Astrocyte (in vitro differentiated cells and primary cell): ENCODE data around the gene CSF1. TPM values are rescaled to one million over a fixed set of nuclear protein-coding genes. Genes with fewer than 3 reads are reported as not detected.

Experiments used
- DNase-seq: peaks from one replicate; pipeline ENCODE4 v3.0.0-alpha.2; 2010; ENCODE audit warnings: low read depth
- FAIRE-seq: peaks from 2 replicates; lab custom pipeline; 2011; peaks lifted over from hg19 to GRCh38; lab: Jason Lieb, UNC
- H2AFZ ChIP-seq: 2 replicates; pipeline ENCODE4 v1.6.0; 2012; ENCODE audit warnings: low read depth, low read length, inconsistent platforms
- H3K27ac ChIP-seq: 2 replicates; pipeline ENCODE4 v1.5.1; 2011; ENCODE audit warnings: low read depth, low read length, inconsistent platforms
- H3K27me3 ChIP-seq: 2 replicates; pipeline ENCODE4 v1.6.0; 2011; ENCODE audit warnings: low read length, inconsistent platforms; ENCODE audit not compliant: insufficient read depth
- H3K36me3 ChIP-seq: 2 replicates; pipeline ENCODE4 v1.5.1; 2011; ENCODE audit warnings: low read length, inconsistent platforms; ENCODE audit not compliant: insufficient read depth
- H3K4me1 ChIP-seq: 2 replicates; pipeline ENCODE4 v1.5.1; 2011; ENCODE audit warnings: low read length, inconsistent platforms; ENCODE audit not compliant: insufficient read depth
- H3K4me2 ChIP-seq: 2 replicates; pipeline ENCODE4 v1.6.0; 2012; ENCODE audit warnings: low read length, inconsistent platforms
- H3K4me3 ChIP-seq: 2 replicates; pipeline ENCODE4 v1.5.1; 2011; ENCODE audit warnings: low read depth, mild to moderate bottlenecking, low read length, inconsistent platforms; ENCODE audit not compliant: insufficient read depth
- H3K79me2 ChIP-seq: 2 replicates; pipeline ENCODE4 v1.6.0; 2012; ENCODE audit warnings: mild to moderate bottlenecking, low read length, inconsistent platforms; ENCODE audit not compliant: insufficient read depth
- H3K9ac ChIP-seq: 2 replicates; pipeline ENCODE4 v1.6.0; 2012; ENCODE audit warnings: mild to moderate bottlenecking, low read length, inconsistent platforms
- H3K9me3 ChIP-seq: 2 replicates; pipeline ENCODE4 v1.5.1; 2012; ENCODE audit warnings: low read depth, mild to moderate bottlenecking, low read length, inconsistent platforms; ENCODE audit not compliant: insufficient read depth
- H4K20me1 ChIP-seq: 2 replicates; pipeline ENCODE4 v1.6.0; 2012; ENCODE audit warnings: low read length, inconsistent platforms; ENCODE audit not compliant: insufficient read depth
- H3K27ac Mint-ChIP-seq: one replicate; pipeline ENCODE4 v1.8.0; 2021; ENCODE audit warnings: mild to moderate bottlenecking, mixed read lengths; ENCODE audit not compliant: unreplicated experiment
- H3K27me3 Mint-ChIP-seq: one replicate; pipeline ENCODE4 v1.8.0; 2021; ENCODE audit warnings: low read depth, mixed read lengths; ENCODE audit not compliant: unreplicated experiment
- H3K36me3 Mint-ChIP-seq: one replicate; pipeline ENCODE4 v1.8.0; 2021; ENCODE audit warnings: low read depth, mixed read lengths; ENCODE audit not compliant: unreplicated experiment
- H3K4me1 Mint-ChIP-seq: one replicate; pipeline ENCODE4 v1.8.0; 2021; ENCODE audit warnings: low read depth, mixed read lengths; ENCODE audit not compliant: unreplicated experiment
- H3K4me3 Mint-ChIP-seq: one replicate; pipeline ENCODE4 v1.8.0; 2021; ENCODE audit warnings: mild to moderate bottlenecking, moderate library complexity, mixed read lengths; ENCODE audit not compliant: unreplicated experiment
- H3K9me3 Mint-ChIP-seq: one replicate; pipeline ENCODE4 v1.8.0; 2021; ENCODE audit warnings: mild to moderate bottlenecking, mixed read lengths; ENCODE audit not compliant: unreplicated experiment
- CTCF ChIP-seq: IDR thresholded peaks from 2 replicates; pipeline ENCODE4 v1.5.1; 2011; ENCODE audit warnings: low read depth, mild to moderate bottlenecking, inconsistent platforms, low read length, moderate library complexity; ENCODE audit not compliant: insufficient read depth
- EZH2 ChIP-seq: IDR thresholded peaks from 2 replicates; pipeline ENCODE4 v1.6.1; 2012; ENCODE audit warnings: mild to moderate bottlenecking, low read length, inconsistent platforms; ENCODE audit not compliant: insufficient read depth
- total RNA-seq: library from RNA; stranded (reverse); gene quantifications from 2 replicates; pipeline ENCODE4 v1.2.1, GENCODE V29; 2021

Gene CSF1
- total RNA-seq, 1 donor from 2014 or later = 12.3 TPM

GRCh38 chr1:109879881-109880525 lies 30.6 kb upstream of the CSF1 start:
- Histone ChIP-seq H3K27ac (no peak overlapping the region), H2AFZ (no peak overlapping the region), H3K9ac (no peak overlapping the region), H3K79me2 (no peaks in the 10 kb centered on the region), H3K27me3 (no peaks in the 10 kb centered on the region), H3K9me3 (no peaks in the 10 kb centered on the region), H3K36me3 (no peaks in the 10 kb centered on the region), H3K4me1 (peaks cover 26% of the 10 kb centered on the region), H4K20me1 (no peaks in the 10 kb centered on the region), H3K4me2 (no peak overlapping the region), H3K4me3 (no peak overlapping the region)
- no peak for FAIRE-seq
- Mint-ChIP-seq H3K4me1 (peaks cover 34% of the 10 kb centered on the region), H3K27me3 (peaks cover 10% of the 10 kb centered on the region), H3K9me3 (no peaks in the 10 kb centered on the region), H3K4me3 (no peak overlapping the region), H3K36me3 (peaks cover 1% of the 10 kb centered on the region), H3K27ac (peak overlapping the region; percentile 55)
- DNase-seq = no peak
- TF ChIP-seq EZH2 (no peak), CTCF (no peak)

GRCh38 chr1:109880971-109881894 lies 29.4 kb upstream of the CSF1 start:
- Mint-ChIP-seq H3K27ac (no peak overlapping the region), H3K36me3 (peaks cover 1% of the 10 kb centered on the region), H3K27me3 (peaks cover 22% of the 10 kb centered on the region), H3K4me3 (no peak overlapping the region), H3K9me3 (peaks cover 3% of the 10 kb centered on the region), H3K4me1 (peaks cover 34% of the 10 kb centered on the region)
- DNase-seq (no peak), FAIRE-seq (no peak)
- peak overlapping the region; percentile 11 for H3K4me2 ChIP-seq
- no peaks in the 10 kb centered on the region for H3K36me3 ChIP-seq
- H3K9me3 ChIP-seq = no peaks in the 10 kb centered on the region
- H3K27ac ChIP-seq = no peak overlapping the region
- no peak for TF ChIP-seq CTCF
- TF ChIP-seq EZH2 = no peak
- H3K9ac ChIP-seq = no peak overlapping the region
- no peaks in the 10 kb centered on the region for H3K27me3 ChIP-seq
- no peak overlapping the region for H2AFZ ChIP-seq
- no peaks in the 10 kb centered on the region for H4K20me1 ChIP-seq
- peaks cover 26% of the 10 kb centered on the region for H3K4me1 ChIP-seq
- H3K4me3 ChIP-seq = no peak overlapping the region
- no peaks in the 10 kb centered on the region for H3K79me2 ChIP-seq
